Activated naive CD4-positive, alpha-beta T cell treated with anti-CD3 and anti-CD28 coated beads, Interleukin-2, amount 10 ng/mL, durations not matched to agents 7 days and 5 days (primary cell): Measurements from ENCODE around the gene SERTAD3.
A peak's percentile ranks its signal among the peaks of the same experiment; 100 is the strongest.

ENCODE experiments used
- CTCF ChIA-PET: fragments of 350-600 bp; sonication (Branson Sonifier 250); formaldehyde crosslinking; loops from one replicate; lab custom pipeline; 2021; ENCODE audit warnings: antibody characterized with exemption; lab: Charles Lee
- DNase-seq: peaks from one replicate; pipeline ENCODE4 v3.0.0-alpha.2; 2020
- H3K27ac Mint-ChIP-seq: one replicate; pipeline ENCODE4 v1.8.0; 2021; ENCODE audit warnings: mild to moderate bottlenecking, moderate library complexity, mixed read lengths
- H3K27me3 Mint-ChIP-seq: one replicate; pipeline ENCODE4 v1.8.0; 2021; ENCODE audit warnings: mild to moderate bottlenecking, mixed read lengths
- H3K36me3 Mint-ChIP-seq: one replicate; pipeline ENCODE4 v1.8.0; 2021; ENCODE audit warnings: mixed read lengths
- H3K4me1 Mint-ChIP-seq: one replicate; pipeline ENCODE4 v1.8.0; 2021; ENCODE audit warnings: mixed read lengths
- H3K4me3 Mint-ChIP-seq: one replicate; pipeline ENCODE4 v1.8.0; 2021; ENCODE audit warnings: mild to moderate bottlenecking, moderate library complexity, mixed read lengths
- H3K9me3 Mint-ChIP-seq: one replicate; pipeline ENCODE4 v1.8.0; 2021; ENCODE audit warnings: mixed read lengths

SERTAD3 gene

DNA sequence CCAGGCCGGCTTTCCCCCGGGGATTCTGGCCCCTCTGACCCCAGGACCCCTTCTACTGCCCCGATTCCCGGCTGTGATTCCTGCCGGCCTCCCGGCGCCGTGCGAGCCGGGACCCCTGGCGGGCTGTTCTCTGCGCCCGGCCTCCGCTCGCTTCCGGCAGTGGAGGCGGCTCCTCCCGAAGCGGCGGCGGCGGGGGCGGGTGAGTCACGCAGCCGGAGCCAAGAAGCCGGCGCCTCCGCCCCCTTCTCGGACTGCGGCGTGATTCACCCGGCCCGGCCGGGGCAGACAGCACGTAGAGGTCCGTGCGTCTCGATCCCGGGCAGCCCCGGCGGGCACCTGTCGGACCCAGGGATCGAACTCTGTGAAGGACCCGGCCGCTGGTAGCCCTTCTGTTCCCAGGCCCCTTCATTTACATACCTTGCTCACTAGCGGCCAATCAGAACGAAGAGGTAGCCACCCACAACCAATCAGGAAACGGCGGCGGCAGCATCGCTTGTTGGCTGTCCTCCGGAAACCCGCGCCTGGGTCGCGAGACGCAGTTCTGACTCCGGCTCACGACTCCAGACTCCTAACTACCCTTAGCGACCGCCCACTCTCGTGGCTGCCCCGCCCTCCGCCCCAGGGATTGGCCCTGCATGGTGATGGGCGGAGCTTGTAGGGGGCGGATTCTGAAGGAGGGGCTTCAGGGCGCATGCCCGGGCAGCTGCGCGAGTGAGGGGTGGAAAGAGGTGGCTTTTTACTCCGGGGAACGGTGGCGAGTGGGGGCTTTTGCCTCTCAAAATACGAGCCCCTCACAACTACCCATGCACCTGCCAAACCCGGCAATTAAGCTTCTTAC lies 18.5 kb downstream of the SERTAD3 start, which contains the start of gene SERTAD1:
Gene SERTAD1 (minus strand): TSS at position 543 of the 838 bp plus-strand sequence. CDS start 2,446 bp downstream, outside the sequence.
- peak; percentile 100 for DNase-seq
- H3K4me1 Mint-ChIP-seq = peaks cover 40% of the 10 kb centered on the region
- H3K9me3 Mint-ChIP-seq = no peaks in the 10 kb centered on the region
- CTCF ChIA-PET = interaction anchor here (0.7 to 1.2 kb wide), 3 partner anchors 16 to 120 kb away, joined by 3 read pairs; no protein-coding TSS in a partner anchor
- H3K4me3 Mint-ChIP-seq = peak within 1 kb of the TSS; percentile 80
- peaks cover 14% of the 10 kb centered on the region for H3K27me3 Mint-ChIP-seq
- peak within 1 kb of the TSS; percentile 90 for H3K27ac Mint-ChIP-seq
- peaks cover 15% of the 10 kb centered on the region for H3K36me3 Mint-ChIP-seq

DNA sequence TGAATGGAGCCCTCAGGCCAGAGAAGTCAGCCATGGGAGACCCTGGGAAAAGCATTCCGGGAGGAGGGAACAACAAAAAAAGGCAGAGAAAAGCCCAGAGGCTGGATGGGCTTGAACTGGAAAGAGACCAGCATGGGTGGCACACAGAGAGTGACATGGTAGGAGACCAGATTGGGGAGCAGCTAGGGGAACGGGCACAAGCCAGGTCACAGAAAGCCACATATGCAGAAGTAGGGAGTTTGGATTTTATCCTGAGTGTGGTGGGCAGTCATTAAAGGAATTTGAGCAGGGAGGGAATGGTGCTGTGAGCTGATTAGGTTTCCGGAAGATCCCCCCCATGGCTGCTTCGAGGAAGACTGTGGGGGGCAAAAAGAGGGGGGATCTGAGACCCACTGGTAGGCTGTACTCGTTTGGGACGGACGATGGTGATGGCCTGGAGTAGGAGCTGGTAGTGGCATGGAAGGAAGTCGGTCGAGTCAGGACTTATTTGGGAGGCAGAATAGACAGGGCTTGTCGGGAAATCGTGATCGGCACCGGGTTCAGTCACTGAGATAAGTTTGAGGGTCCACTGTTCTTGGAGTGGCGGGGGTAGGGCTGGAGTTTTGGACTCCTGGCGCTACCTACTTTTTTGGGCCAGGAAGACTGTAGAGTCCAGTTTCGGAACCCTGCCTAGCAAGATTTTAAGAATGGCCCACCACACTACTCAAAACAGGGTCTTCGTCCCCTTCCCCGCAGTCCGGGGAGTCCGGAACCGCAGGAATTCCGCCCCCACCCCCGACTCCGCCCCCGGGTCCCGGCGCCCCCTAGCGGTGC lies 19.3 kb downstream of the SERTAD3 start:
- peaks cover 15% of the 10 kb centered on the region for H3K36me3 Mint-ChIP-seq
- peak; percentile 35 for DNase-seq
- CTCF ChIA-PET = interaction anchor here (0.6 kb wide), 1 partner anchor 119 kb away, joined by 3 read pairs; no protein-coding TSS in a partner anchor
- peak overlapping the region; percentile 90 for H3K27ac Mint-ChIP-seq
- peak overlapping the region; percentile 80 for H3K4me3 Mint-ChIP-seq
- no peaks in the 10 kb centered on the region for H3K9me3 Mint-ChIP-seq
- peaks cover 43% of the 10 kb centered on the region for H3K4me1 Mint-ChIP-seq
- H3K27me3 Mint-ChIP-seq = peaks cover 14% of the 10 kb centered on the region

DNA sequence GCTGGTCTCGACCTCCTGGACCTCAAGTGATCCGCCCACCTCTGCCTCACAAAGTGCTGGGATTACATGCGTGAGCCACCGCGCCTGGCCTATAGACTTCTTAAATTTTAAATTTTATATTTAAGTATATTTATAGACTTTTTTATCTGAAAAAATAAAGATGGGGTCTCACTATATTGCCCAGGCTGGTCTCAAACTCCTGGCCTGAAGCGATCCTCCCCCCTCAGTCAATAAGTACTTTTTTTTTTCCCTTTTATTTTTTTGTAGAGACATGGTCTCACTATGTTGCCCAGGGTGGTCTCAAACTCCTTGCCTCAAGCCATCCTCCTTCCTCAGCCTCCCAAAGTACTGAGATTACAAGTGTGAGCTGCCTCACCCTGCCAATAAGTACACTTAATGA lies 20.2 kb downstream of the SERTAD3 start:
- Mint-ChIP-seq H3K36me3 (peaks cover 16% of the 10 kb centered on the region), H3K4me3 (peak overlapping the region; percentile 80), H3K27ac (no peak overlapping the region)

DNA sequence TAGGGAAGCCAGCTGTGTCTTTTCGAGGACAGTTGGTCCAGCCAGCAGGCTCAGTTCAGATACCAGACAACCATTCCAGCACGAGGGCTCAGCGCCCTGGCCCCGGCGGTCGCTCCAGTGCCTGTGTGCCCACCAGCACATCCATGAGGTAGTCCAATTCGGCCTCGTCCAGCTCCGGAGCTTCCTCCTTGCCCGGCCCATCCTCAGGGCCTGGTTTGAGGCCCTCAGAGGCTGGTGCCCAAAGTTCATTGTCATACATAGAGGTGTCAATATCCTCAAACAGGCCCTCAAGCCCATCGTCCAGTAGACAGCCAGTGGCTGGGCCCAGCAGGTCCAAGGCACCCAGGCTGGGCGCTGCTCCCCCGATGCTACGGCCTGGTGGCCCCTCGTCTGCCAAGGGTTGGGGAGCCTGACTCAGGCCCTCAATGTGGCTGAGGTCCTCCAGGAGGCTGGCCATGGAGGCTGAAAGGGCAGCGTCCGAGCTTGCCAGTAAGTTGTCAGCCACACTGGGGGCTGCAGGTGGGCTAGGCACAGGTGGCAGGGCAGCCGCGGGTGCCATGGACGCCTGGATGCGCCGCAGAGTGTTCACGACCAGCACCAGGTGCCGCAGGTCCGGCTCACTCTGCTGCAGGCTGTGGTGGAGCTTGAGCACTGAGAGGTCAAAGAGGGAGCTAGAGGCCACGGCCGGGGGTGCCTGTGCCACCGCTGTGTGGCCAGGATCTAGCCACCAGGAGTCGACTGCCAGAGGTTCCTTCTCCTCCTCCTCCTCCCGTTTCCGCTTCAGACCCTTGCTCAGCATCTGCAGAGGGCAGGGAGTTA lies 21.2 kb downstream of the SERTAD3 start:
- no peak for DNase-seq
- H3K27ac Mint-ChIP-seq = peak overlapping the region; percentile 95
- peaks cover 16% of the 10 kb centered on the region for H3K36me3 Mint-ChIP-seq
- CTCF ChIA-PET = interaction anchor here (2.7 kb wide), 1 partner anchor 11 kb away, joined by 9 read pairs; no protein-coding TSS in a partner anchor
- H3K4me3 Mint-ChIP-seq = peak overlapping the region; percentile 81
- H3K27me3 Mint-ChIP-seq = peaks cover 15% of the 10 kb centered on the region
- peaks cover 49% of the 10 kb centered on the region for H3K4me1 Mint-ChIP-seq
- no peaks in the 10 kb centered on the region for H3K9me3 Mint-ChIP-seq

More for the DNA sequence above, 20.2 kb downstream of the SERTAD3 start:
- no peaks in the 10 kb centered on the region for H3K9me3 Mint-ChIP-seq
- peaks cover 44% of the 10 kb centered on the region for H3K4me1 Mint-ChIP-seq
- CTCF ChIA-PET = interaction anchor here (0.6 kb wide), 1 partner anchor 118 kb away, joined by 3 read pairs; no protein-coding TSS in a partner anchor
- H3K27me3 Mint-ChIP-seq = peaks cover 14% of the 10 kb centered on the region
- no peak for DNase-seq

DNA sequence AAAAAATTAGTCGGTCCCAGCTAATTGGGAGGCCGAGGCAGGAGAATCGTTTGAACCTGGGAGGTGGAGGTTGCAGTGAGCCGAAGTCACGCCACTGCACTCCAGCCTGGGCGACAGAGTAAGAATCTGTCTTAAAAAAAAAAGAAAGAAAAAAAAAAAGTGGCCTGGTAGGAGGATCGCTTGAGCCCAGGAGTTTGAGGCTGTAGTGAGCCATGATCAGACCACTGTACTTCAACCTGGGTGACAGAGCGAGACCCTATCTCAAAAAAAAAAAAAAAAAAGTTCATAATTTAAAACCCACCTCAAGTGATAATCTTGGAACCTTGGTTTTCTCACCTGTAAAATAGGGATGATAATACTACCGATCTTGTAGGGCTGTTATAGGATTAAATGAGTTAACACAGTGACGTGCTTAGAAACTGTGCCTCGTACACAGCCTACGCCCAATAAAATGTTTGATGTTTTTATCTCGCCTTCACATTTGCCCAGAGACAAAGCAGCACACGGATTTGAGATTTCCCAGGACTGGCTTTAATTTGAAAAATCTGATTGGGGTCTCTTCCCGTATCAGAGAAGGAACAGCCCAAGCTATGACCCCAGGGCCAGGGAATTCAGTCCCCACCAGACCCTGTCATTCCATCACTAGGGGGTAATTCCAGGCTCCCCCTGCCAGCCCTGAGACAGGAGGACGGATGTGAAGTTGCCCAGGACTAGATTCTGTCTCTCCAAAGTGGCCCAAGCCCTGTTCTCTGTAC lies 22.0 kb downstream of the SERTAD3 start:
- Mint-ChIP-seq H3K27me3 (peaks cover 12% of the 10 kb centered on the region), H3K4me1 (peaks cover 55% of the 10 kb centered on the region), H3K9me3 (no peaks in the 10 kb centered on the region), H3K4me3 (peak overlapping the region; percentile 81), H3K27ac (peak overlapping the region; percentile 95), H3K36me3 (peaks cover 16% of the 10 kb centered on the region)
- CTCF ChIA-PET = interaction anchor here (2.7 kb wide), 1 partner anchor 11 kb away, joined by 9 read pairs; no protein-coding TSS in a partner anchor
- no peak for DNase-seq

DNA sequence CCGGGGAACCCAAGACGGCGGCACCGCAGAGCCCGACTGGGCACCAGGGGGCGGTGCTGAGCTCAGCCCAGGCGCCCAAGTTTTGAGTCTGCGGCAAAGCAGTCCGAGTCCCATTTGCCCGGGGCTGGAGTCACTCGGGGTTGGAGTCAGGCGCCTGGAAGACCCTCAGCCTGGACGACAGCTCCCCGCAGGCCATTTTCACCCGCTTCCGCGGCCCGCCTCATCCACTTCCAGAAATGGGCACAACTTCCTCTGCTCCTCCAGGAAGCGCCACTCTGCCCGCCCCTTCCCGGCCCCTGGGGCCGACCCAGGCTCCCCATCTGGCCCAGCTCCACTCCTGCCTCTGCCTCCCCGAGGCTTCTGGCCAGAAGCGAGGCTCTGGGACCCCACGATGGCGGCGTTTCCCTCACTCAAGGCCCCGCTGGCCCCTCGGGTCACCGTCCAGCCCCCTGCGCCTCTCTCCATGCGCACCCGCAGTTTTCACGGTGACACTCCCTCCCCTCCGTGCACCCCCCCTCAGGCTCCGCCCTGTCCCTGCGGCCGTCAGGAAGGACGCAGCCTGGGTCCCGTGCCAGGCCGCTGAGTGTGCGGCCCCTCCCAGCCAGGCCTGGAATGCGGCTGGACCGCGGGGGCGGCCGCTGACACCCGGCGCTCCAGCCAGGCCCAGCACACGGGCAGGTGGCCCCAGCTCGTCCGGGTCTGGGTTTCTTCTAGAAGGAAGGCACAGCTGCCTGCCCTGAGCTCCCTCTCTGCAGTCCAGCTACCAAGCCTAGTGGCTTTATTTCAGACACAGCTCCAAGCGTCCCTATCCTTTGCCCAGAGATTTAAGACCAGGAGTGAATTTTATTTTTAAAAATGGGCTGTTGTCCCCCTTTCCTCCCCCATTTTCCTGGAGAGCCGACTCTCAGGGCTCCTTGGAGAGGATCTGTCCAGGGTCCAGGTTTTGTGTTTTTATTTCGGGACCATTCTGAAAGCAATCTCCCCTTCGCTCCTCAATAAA lies 23.1 kb downstream of the SERTAD3 start:
- Mint-ChIP-seq H3K9me3 (no peaks in the 10 kb centered on the region), H3K4me1 (peaks cover 59% of the 10 kb centered on the region), H3K36me3 (peaks cover 16% of the 10 kb centered on the region), H3K4me3 (peak overlapping the region; percentile 81), H3K27ac (peak overlapping the region; percentile 95), H3K27me3 (peaks cover 11% of the 10 kb centered on the region)
- CTCF ChIA-PET = interaction anchor here (0.7 to 2.7 kb wide), 12 partner anchors 9 to 214 kb away, joined by 3 to 15 read pairs (median 6); partner anchors contain the start of genes BLVRB and SERTAD3
- peak; percentile 86 for DNase-seq

DNA sequence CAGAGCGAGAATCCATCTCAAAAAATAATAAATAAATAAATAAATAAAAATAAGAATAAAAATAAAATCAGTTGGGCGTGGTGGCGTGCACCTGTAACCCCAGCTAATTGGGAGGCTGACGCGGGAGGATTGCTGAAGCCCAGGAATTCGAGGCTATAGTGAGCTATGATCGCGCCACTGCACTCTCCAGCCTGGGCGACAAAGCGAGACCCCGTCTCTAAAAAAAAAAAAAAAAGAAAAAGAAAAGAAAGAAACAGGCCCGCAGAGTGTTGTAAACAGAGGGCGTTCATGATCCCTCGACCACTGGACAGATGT lies 23.7 kb downstream of the SERTAD3 start:
- peaks cover 16% of the 10 kb centered on the region for H3K36me3 Mint-ChIP-seq
- H3K27ac Mint-ChIP-seq = peak overlapping the region; percentile 95
- CTCF ChIA-PET = interaction anchor here (0.6 to 2.7 kb wide), 13 partner anchors 9 to 214 kb away, joined by 3 to 15 read pairs (median 4); partner anchors contain the start of genes BLVRB and SERTAD3
- peaks cover 62% of the 10 kb centered on the region for H3K4me1 Mint-ChIP-seq
- peak overlapping the region; percentile 81 for H3K4me3 Mint-ChIP-seq
- no peak for DNase-seq
- H3K27me3 Mint-ChIP-seq = peaks cover 6% of the 10 kb centered on the region
- no peaks in the 10 kb centered on the region for H3K9me3 Mint-ChIP-seq

DNA sequence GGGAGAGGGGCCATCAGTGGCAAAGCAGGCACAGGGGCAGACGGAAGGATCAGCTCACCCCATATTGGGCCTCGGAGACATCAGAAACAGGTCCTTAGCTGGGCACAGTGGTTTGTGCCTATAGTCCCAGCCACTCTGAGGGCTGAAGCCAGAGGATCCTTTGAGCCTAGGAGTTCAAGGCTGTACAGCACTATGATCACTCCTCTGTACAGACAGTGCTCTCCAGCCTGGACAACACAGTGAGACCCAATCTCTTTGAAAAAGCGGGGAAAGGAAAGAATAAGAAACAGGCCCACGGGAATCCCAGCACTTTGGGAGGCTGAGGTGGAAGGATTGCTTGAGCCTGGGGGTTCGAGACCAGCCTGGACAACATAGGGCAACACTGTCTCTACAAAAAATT lies 24.4 kb downstream of the SERTAD3 start:
- H3K9me3 Mint-ChIP-seq = no peaks in the 10 kb centered on the region
- H3K4me1 Mint-ChIP-seq = peaks cover 59% of the 10 kb centered on the region
- peak overlapping the region; percentile 65 for H3K4me3 Mint-ChIP-seq
- H3K27ac Mint-ChIP-seq = peak overlapping the region; percentile 28
- peaks cover 14% of the 10 kb centered on the region for H3K36me3 Mint-ChIP-seq
- DNase-seq = no peak
- H3K27me3 Mint-ChIP-seq = peaks cover 6% of the 10 kb centered on the region
- CTCF ChIA-PET = interaction anchor here (0.6 to 2.7 kb wide), 7 partner anchors 8 to 183 kb away, joined by 3 to 15 read pairs (median 9); partner anchors contain the start of genes BLVRB and SERTAD3

DNA sequence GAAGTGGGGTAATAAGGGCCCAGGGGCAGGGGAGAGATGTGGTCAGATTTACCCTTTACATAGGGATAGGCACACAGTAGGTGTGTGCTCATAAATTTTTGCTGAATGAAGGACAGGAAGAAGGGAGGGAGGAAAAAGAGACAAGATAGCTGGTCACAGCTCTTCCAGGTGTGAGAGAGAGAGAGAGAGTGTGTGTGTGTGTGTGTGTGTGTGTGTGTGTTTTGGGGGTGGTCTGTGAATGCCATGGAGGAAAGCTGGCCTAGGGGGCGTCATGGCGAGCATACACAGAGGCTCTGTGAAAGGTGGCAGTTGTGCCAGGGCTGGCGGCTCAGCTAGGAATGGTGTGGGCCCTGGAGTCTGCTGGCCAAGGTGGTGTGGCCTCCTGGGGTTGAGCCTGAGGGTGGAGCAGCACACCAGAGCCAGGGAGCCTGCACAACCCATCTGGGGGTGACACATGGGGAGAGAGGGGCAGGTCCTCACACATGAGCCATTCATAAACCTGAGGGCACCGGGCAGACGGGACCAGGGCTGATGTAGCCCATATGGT lies 25.0 kb downstream of the SERTAD3 start:
- Mint-ChIP-seq H3K4me3 (no peak overlapping the region), H3K27me3 (peaks cover 6% of the 10 kb centered on the region)
- CTCF ChIA-PET = interaction anchor here (0.8 to 2.6 kb wide), 3 partner anchors 11 to 184 kb away, joined by 3 to 15 read pairs (median 4); no protein-coding TSS in a partner anchor

DNA sequence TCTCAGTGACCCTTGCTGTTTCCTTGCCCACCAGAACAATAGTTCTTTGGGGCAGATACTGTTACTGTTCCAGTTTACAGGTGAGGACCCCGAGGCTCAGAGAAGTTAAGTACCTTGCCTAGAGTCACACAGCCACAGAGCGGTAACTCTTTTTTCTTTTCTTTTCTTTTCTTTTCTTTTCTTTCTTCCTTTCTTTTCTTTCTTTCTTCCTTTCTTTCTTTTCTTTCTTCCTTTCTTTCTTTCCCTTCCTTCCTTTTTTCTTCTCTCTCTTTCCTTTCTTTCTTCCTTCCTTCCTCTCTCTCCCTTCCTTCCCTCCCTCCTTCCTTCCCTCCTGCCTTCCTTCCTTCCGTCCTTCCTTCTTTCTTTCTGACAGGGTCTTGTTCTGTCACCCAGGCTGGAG lies 26.1 kb downstream of the SERTAD3 start:
- no peak for DNase-seq
- Mint-ChIP-seq H3K4me1 (peaks cover 47% of the 10 kb centered on the region), H3K27me3 (peaks cover 14% of the 10 kb centered on the region), H3K9me3 (no peaks in the 10 kb centered on the region), H3K27ac (no peak overlapping the region), H3K4me3 (no peak overlapping the region), H3K36me3 (peaks cover 10% of the 10 kb centered on the region)
- CTCF ChIA-PET = interaction anchor here (0.6 to 1.3 kb wide), 3 partner anchors 14 to 731 kb away, joined by 3 to 4 read pairs (median 3); no protein-coding TSS in a partner anchor

More for the DNA sequence above, 25.0 kb downstream of the SERTAD3 start:
- no peak for DNase-seq
- Mint-ChIP-seq H3K36me3 (peaks cover 10% of the 10 kb centered on the region), H3K4me1 (peaks cover 53% of the 10 kb centered on the region), H3K27ac (no peak overlapping the region), H3K9me3 (no peaks in the 10 kb centered on the region)

DNA sequence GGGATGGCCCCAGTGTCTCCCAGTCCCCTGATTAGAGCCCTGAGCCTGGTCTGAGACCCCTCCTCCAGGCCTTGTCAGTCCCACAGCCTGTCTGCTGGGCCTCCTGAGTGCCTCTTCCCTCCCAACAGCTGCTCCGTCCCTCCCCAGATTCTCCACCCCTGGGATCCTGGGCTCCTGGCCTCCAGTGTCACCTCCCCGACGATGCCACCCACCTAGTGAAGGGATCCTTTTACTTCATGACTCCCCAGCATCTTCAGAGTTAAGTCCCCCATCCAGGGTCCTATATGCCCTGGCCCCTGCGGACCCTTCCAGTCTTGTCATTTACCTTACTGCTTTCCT lies 26.5 kb downstream of the SERTAD3 start:
- CTCF ChIA-PET = interaction anchor here (0.6 to 1.0 kb wide), 2 partner anchors 10 to 730 kb away, joined by 3 read pairs; no protein-coding TSS in a partner anchor
- H3K27me3 Mint-ChIP-seq = peaks cover 15% of the 10 kb centered on the region
- peaks cover 10% of the 10 kb centered on the region for H3K36me3 Mint-ChIP-seq
- no peak overlapping the region for H3K4me3 Mint-ChIP-seq
- no peaks in the 10 kb centered on the region for H3K9me3 Mint-ChIP-seq
- peaks cover 46% of the 10 kb centered on the region for H3K4me1 Mint-ChIP-seq
- peak overlapping the region; percentile 11 for H3K27ac Mint-ChIP-seq
- DNase-seq = no peak
